Lower lobe of right lung (tissue), 2 donors: Measurements from ENCODE around the gene VEPH1. TPM values are rescaled to one million over a fixed set of nuclear protein-coding genes. Genes with fewer than 3 reads are reported as not detected.
"Not testable (repeated sequence)": the region's sequence is repeated elsewhere in the genome, so short reads cannot be mapped to it uniquely, and the experiment has no call there.

ENCODE experiments used
- ATAC-seq, 2 donors: fragments of 200-7000 bp; cut with Tn5 transposase; one replicate each; pipeline ENCODE4 v1.9.1; 2020 to 2022; ENCODE audit warnings: mild to moderate bottlenecking in 2 of 2, moderate library complexity in 2 of 2
- DNase-seq: peaks from one replicate; pipeline ENCODE4 v3.0.0-alpha.2; 2020
- H3K27ac ChIP-seq: fragments of 200-600 bp; one replicate; pipeline ENCODE4 v1.8.0; 2022
- H3K27me3 ChIP-seq: fragments of 200-600 bp; one replicate; pipeline ENCODE4 v1.8.0; 2022; ENCODE audit warnings: low read depth
- H3K36me3 ChIP-seq: fragments of 200-600 bp; one replicate; pipeline ENCODE4 v1.8.0; 2022; ENCODE audit warnings: mild to moderate bottlenecking
- H3K4me1 ChIP-seq: fragments of 200-600 bp; one replicate; pipeline ENCODE4 v1.8.0; 2022
- H3K4me3 ChIP-seq: fragments of 200-600 bp; one replicate; pipeline ENCODE4 v1.8.0; 2022; ENCODE audit warnings: mild to moderate bottlenecking
- H3K9me3 ChIP-seq: fragments of 200-600 bp; one replicate; pipeline ENCODE4 v1.8.0; 2022
- CTCF ChIP-seq: fragments of 200-600 bp; IDR thresholded peaks from one replicate; pipeline ENCODE4 v1.8.0; 2022; ENCODE audit warnings: antibody characterized with exemption, mild to moderate bottlenecking
- intact Hi-C: fragments of 100-400 bp; cut with DNase I; formaldehyde crosslinking; loops from one replicate; pipeline ENCODE4 v1.11.0; 2022
- total RNA-seq: library from RNA; stranded (reverse); fragmentation: NEBNext Ultra II Directional; extraction: Animal tissue kit (Norgen Biotek cat#: 25700); gene quantifications from one replicate; pipeline ENCODE4 v1.2.1, GENCODE V29; 2021
- donor health status: DM: no; HTN: yes; CAD: no; lungs with severe emphysema.

VEPH1 gene
- total RNA-seq, 1 donor from 2014 or later: 116 TPM

DNA sequence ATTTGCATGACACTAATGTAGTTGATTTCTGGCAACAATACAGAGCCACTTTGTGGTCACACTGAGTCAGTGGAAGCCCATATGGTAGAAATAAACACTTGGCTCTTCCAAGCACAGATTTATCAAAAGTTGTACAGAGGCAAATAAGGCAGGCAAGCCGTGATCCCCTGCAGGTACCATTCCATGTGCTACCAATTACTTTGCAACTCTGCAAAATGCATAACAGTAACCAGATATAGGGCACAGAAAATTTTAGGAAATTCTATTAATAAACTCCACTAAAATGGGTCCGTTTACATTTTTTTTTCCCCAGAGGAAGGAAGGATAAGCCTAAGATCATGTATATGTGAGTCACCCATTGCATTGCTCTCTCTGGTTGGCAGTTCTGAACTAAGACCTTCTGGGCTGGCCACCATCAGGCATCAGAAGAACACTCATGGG is 169.6 kb downstream of the VEPH1 start:
- no peaks in the 10 kb centered on the region for H3K36me3 ChIP-seq
- H3K27ac ChIP-seq: no peak overlapping the region
- intact Hi-C loops: no loop called here
- peaks cover 5% of the 10 kb centered on the region for H3K4me1 ChIP-seq
- no peaks in the 10 kb centered on the region for H3K27me3 ChIP-seq
- no peak for TF ChIP-seq CTCF
- no peak overlapping the region for H3K4me3 ChIP-seq
- H3K9me3 ChIP-seq: no peaks in the 10 kb centered on the region
- ATAC-seq (no peak), DNase-seq (no peak)

GRCh38 chr3:157330206-157330605 is 173.0 kb downstream of the VEPH1 start:
- H3K4me3 ChIP-seq: no peak overlapping the region
- TF ChIP-seq CTCF: no peak

GRCh38 chr3:157329551-157329950 is 173.7 kb downstream of the VEPH1 start:
- H3K27me3 ChIP-seq: no peaks in the 10 kb centered on the region
- DNase-seq (no peak), ATAC-seq (no peak)
- H3K9me3 ChIP-seq: no peaks in the 10 kb centered on the region
- H3K4me1 ChIP-seq: peaks cover 5% of the 10 kb centered on the region
- no peak for TF ChIP-seq CTCF
- no peak overlapping the region for H3K4me3 ChIP-seq
- no peaks in the 10 kb centered on the region for H3K36me3 ChIP-seq
- intact Hi-C loops: no loop called here
- no peak overlapping the region for H3K27ac ChIP-seq

More at GRCh38 chr3:157330206-157330605, 173.0 kb downstream of the VEPH1 start:
- intact Hi-C loops: no loop called here
- Histone ChIP-seq H3K27ac (no peak overlapping the region), H3K9me3 (no peaks in the 10 kb centered on the region), H3K36me3 (no peaks in the 10 kb centered on the region), H3K27me3 (no peaks in the 10 kb centered on the region), H3K4me1 (peaks cover 5% of the 10 kb centered on the region)
- DNase-seq (no peak), ATAC-seq (no peak)

GRCh38 chr3:157327837-157328236 is 175.4 kb downstream of the VEPH1 start:
- Histone ChIP-seq H3K27ac (no peak overlapping the region), H3K27me3 (no peaks in the 10 kb centered on the region), H3K36me3 (no peaks in the 10 kb centered on the region), H3K4me1 (peaks cover 5% of the 10 kb centered on the region), H3K9me3 (no peaks in the 10 kb centered on the region), H3K4me3 (no peak overlapping the region)
- intact Hi-C loops: no loop called here
- DNase-seq (no peak), ATAC-seq (no peak)
- TF ChIP-seq CTCF: no peak

DNA sequence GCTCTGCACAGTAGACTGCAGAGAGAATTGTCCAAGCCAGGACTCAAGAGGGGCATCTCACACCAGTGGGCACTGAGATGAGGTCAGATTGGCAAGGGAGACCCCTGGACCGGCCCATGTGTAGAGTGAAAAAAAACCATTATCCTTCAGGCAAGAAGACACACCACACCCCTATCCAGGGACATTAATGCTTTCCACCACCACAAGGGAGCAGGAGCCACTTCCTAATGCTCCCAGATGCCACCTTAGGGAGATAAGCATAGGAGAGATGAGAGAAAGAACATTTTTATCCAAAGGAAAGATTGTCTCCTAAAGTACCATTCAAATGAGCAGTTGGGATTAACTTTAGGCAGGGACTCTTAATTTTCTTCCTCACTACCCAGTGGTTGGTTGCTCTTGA is 176.2 kb downstream of the VEPH1 start:
- Histone ChIP-seq H3K36me3 (no peaks in the 10 kb centered on the region), H3K4me1 (peaks cover 5% of the 10 kb centered on the region), H3K4me3 (no peak overlapping the region), H3K9me3 (no peaks in the 10 kb centered on the region), H3K27me3 (no peaks in the 10 kb centered on the region), H3K27ac (no peak overlapping the region)
- DNase-seq (no peak), ATAC-seq (no peak)
- TF ChIP-seq CTCF: no peak
- intact Hi-C loops: no loop called here

DNA sequence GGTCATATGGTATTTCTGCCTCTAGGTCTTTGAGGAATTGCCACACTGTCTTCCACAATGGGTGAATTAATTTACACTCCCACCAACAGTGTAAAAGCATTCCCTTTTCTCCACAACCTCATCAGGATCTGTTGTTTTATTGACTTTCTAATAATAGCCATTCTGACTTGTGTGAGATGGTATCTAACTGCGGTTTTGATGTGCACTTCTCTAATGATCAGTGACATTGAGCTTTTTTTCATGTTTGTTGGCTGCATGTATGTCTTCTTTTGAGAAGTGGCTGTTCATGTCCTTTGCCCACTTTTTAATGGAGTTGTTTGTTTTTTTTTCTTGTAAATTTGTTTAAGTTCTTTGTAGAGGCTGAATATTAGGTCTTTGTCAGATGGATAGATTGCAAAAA is 178.3 kb downstream of the VEPH1 start:
- H3K27me3 ChIP-seq, ATAC-seq, H3K36me3 ChIP-seq, H3K4me1 ChIP-seq, H3K4me3 ChIP-seq, intact Hi-C loops, H3K9me3 ChIP-seq, H3K27ac ChIP-seq, DNase-seq: not testable (repeated sequence)
